EL (cell line): ENCODE measurements around the gene TMEM135.
"Not testable (repeated sequence)": the region's sequence is repeated elsewhere in the genome, so short reads cannot be mapped to it uniquely, and the experiment has no call there.

Experiments used
- DNase-seq: peaks from one replicate; pipeline ENCODE4 v3.0.0-alpha.2; 2016

TMEM135 gene

GRCh38 chr11:87081358-87081757, 43.6 kb downstream of the TMEM135 start:
- no peak for DNase-seq

- no peak for DNase-seq
Measured at GRCh38 chr11:87082590-87082989, 44.9 kb downstream of the TMEM135 start.

GRCh38 chr11:87083029-87083428, 45.3 kb downstream of the TMEM135 start:
- DNase-seq: no peak

- DNase-seq: peak; percentile 21
Measured at GRCh38 chr11:87092159-87092558, 54.4 kb downstream of the TMEM135 start.

- DNase-seq: no peak
Measured at GRCh38 chr11:87092567-87092966, 54.8 kb downstream of the TMEM135 start.

DNA sequence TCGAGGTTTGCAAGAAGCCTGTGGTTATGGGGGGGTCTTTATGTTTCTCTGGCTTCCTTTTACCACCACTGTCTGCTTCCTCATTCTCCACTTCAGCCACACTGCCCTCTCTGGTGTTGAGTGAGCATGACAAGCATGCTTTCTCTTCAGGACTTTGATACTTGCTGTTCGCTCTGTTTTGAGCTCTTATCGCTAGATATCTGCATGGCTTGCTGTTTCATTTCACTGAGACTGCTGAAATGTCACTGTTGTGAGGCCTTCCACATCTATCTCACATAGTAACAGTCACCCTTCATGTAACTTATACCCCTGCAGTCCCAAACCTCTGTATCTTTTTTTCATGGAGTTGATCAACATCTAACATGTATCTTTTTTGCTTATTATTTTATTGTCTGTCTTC, 59.8 kb downstream of the TMEM135 start:
- DNase-seq: peak; percentile 29

DNA sequence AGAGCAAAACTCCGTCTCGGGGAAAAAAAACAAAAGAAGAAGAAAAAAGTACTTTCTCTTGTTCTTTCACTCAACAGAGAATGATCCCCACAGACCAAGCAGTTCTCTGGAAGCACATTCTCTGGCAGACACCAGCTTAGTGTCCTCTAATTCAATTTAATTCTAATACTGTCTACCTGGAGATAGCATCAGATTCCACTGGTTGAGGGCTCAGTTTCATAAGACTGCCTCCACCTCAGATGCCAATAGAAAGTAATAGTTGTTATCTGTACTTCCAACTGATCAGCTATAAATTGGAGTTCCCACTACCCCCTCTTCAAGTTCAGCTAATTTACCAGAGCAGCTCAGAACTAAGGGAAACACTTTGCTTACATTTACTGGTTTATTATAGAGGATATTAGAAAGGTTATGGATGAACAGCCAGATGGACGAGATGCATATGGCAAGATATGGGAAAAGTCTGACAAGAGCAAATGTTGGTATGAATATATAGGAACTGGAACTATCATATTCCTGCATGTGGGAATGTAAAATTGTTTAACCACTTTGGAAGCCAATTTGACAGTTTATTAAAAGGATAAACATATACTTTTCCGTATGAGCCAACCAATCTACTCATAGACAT, 64.3 kb downstream of the TMEM135 start:
- DNase-seq: no peak

- not testable (repeated sequence) for DNase-seq
Measured at GRCh38 chr11:87105826-87106225, 68.1 kb downstream of the TMEM135 start.

DNA sequence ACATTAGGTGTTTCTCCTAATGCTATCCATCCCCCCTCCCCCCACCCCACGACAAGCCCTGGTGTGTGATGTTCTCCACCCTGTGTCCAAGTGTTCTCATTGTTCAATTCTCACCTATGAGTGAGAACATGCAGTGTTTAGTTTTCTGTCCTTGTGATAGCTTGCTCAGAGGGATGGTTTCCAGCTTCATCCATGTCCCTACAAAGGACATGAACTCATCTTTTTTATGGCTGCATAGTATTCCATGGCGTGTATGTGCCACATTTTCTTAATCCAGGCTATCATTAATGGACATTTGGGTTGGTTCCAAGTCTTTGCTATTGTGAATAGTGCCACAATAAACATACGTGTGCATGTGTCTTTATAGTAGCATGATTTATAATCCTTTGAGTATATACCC, 69.6 kb downstream of the TMEM135 start:
- DNase-seq: not testable (repeated sequence)

DNA sequence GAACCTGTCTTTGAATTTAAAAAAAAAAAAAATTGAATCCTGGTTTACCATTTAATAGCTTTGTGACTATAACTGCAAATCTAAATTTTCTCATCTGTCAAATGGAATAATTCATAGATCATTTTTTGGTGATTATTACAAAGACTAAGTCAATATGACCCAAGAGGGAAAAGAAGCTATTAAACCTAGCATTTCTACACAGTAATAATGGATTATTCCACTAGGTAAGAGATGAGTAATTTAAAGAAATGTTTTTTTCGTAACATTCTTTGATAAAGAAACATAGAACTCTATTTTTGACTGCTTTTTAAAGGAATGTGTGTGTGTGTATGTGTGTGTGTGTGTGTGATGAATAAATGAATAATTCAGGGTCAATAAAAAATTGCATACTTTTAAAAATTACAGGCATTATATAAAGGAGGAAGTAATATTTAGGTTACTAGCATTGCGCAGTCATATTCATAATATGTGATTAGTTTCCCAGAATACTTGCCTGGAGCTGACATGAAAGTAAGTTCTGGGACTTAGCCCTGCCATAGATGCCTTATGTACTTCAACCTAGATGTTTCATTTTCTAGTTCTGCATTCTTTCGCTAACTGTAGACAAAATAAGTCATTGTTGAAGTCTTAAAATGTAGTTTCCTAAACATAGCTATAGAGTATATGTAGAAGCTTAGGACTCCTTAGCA, 72.9 kb downstream of the TMEM135 start:
- no peak for DNase-seq

DNA sequence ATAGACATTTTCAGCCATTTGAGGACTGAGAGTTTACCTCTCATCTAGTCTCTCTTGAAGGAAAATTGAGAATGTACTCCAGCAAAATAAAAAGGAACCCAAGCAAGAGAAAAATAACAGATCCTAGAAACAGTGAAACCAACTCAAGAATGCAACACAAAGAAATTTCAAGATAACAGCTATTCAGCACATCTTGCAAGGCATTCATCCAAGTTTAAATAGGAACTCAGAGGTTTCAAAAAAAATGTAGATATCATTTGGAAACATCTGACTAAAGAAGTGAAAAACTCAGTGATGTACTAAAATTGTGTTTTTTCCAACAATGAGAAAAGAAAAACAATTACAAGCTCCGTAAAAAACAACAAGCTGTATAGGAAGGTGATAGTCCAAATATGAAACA, 76.4 kb downstream of the TMEM135 start:
- DNase-seq: no peak

GRCh38 chr11:87116185-87116584, 78.5 kb downstream of the TMEM135 start:
- no peak for DNase-seq

DNA sequence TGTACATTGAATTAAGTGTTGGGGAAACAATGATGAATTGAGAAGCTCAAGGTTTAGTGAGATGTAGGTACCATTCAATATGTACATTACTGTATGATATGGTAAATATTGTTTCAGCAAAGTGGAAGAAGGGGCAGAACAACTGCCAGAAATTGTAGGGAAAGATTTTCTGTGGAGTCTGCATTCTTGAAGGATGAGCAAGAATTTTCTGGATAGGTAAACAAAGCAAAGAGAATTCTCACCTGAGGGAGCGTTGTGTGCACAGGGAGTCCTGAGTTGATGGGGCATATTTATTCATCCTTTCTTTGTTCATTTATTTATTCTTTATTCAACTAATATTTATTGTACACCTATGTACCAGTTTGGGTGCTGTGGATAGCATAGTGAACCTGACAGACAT, 83.2 kb downstream of the TMEM135 start:
- DNase-seq: no peak

- no peak for DNase-seq
Measured at GRCh38 chr11:87122852-87123251, 85.1 kb downstream of the TMEM135 start.

DNA sequence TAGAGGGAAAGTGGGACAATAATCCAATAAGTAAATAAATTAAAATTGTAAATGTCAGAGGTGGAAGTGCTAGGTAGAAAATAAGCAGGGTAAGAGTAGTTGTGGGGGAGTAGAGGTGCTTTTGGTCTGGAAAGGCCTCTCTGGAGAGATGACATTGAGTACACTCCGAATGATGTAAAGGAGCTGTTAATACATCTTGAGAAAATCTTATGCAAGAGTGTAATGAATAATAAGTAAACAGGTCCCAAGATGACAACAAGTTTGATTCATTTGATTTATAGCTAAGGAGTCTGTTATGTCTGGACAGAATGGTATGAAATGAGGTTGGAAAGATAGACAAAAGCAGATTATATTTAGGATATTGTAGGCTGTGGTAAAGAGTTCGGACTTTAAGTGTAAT, 87.5 kb downstream of the TMEM135 start:
- no peak for DNase-seq

DNA sequence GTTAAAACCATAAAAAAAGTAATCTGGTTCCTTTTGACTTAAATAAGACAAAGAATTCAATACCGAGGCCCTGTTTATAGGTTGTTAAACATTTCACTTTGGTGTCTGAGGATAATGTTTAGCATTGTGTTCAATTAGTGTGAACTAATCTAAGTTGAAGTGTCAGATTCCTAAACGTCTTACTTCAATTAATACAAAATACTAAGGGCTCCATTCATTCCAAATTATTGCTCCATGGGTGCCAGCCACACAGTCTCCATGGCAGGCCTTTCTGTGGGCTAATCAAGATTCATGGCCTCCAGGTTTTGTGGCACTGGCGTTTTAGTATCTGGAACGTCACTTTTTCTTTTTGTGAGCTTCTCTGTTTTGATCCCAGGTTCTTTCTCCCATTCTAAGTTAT, 89.4 kb downstream of the TMEM135 start:
- no peak for DNase-seq

DNA sequence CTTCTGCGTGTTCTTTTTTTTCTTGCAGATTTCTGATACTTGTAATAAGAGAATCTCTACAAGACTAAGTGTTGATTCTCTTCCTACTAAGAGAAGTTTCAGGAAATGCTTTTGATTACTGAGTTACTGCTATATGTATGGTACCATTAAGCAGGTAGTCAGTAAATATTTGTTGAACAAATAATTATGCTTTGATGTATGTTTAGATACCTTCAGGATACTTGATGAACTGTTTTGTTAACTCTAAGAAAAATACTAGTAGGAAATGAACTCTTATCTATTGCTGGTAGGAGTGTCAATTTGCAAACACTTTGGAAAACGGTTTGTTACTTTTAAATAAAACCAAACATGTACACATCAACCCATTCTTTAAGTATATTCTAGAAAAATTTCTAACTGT, 90.6 kb downstream of the TMEM135 start:
- no peak for DNase-seq

- DNase-seq: no peak
Measured at GRCh38 chr11:87134524-87135106, 96.9 kb downstream of the TMEM135 start.

GRCh38 chr11:87136236-87136635, 98.5 kb downstream of the TMEM135 start:
- DNase-seq: no peak

DNA sequence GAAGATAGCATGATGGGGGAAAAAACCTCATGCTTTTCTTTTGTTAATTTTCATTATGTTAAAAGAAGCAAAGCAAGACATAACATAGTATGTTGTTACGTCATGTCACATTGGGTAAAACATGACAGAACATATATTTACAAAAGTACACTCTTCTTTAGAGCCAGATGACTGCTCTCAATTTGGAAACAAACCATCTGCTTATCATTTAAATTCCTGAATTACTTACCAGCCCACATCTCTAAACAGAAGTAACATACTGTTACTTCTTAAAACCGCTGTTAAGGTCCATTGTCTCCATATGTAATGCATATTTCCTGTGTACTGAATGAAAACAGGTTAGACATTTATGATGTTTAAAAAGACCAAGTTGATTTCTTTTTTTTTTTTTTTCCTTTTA, 100.0 kb downstream of the TMEM135 start:
- DNase-seq: no peak

DNA sequence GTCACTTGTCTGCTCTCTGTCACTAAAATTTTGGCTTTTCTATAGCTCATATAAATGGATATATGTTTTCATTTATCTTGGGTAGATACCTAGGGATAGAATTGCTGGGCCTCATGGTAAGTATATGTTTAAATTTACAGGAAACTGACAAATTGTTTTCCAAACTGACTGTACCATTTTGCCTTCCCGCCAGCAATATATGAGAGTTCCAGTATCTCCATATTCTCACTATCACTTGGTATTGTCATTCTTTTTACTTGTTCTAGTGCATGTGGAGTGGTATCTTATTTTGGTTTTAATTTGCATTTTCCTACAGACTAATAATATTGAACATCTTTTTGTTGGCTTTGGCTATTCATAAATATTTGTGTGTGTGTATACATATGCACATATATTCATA, 101.7 kb downstream of the TMEM135 start:
- DNase-seq: no peak

GRCh38 chr11:87141322-87141721, 103.6 kb downstream of the TMEM135 start:
- no peak for DNase-seq

- no peak for DNase-seq
Measured at GRCh38 chr11:87141980-87142514, 104.3 kb downstream of the TMEM135 start.

DNA sequence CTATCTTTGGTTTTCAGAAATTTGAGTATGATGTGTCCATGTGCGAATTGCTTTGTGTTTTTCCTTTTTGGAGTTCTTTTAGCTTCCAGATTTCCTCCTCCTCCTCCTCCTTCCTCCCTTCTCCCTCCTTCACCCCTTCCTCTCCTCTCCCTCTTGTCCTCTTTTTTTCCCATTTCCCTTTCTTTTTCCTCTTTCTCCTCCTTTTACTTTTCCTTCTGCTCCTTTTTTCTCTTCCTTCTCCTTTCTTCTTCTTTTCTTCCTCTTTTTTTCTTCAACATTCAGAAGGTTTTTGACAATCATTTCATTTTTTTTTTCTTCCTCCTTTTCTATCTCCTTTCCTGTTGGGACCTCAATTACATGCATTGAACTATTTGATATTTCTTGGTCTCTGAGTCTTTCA, 104.9 kb downstream of the TMEM135 start:
- no peak for DNase-seq
